Measurements from ENCODE around the gene CCNT1. TPM values are rescaled to one million over a fixed set of nuclear protein-coding genes. Genes with fewer than 3 reads are reported as not detected.

CCNT1 gene
- total and polyA plus RNA-seq, 2 of the 13 experiments (the other 11 are each of a cell fraction or from before 2014, with no cell fraction given), result 18.0 to 28.2 TPM

- DNase-seq (ENCODE audit: low spot score) (no peak), ATAC-seq (no peak), FAIRE-seq (no peak)
- ChIA-PET CTCF (ENCODE audit: low intra/inter-chr PET ratio, low total read pairs) (no interaction called here), POLR2A (no interaction called here)
- Histone ChIP-seq H2AFZ (ENCODE audit: low read length) (no peak overlapping the region), H3K4me2 (ENCODE audit: low read depth, low read length) (no peak overlapping the region), H3K4me3 (replicated peaks in 1 of 3; ENCODE audit: insufficient read depth in 1 of 3, low read depth in 2 of 3, low read length in 3 of 3) (no peak overlapping the region), H4K20me1 (ENCODE audit: insufficient read depth, low read length) (no peaks in the 10 kb centered on the region), H3K27ac (ENCODE audit: extremely low read length, insufficient read depth, low read length) (no peak overlapping the region), H3K27me3 (ENCODE audit: control insufficient read depth in 1 of 2, insufficient read depth in 2 of 2, low read length in 2 of 2) (no peaks in the 10 kb centered on the region; a peak in 1 of 5 replicates), H3K9ac (ENCODE audit: insufficient read depth, low read depth, low read length) (no peak overlapping the region), H3K4me1 (ENCODE audit: insufficient read depth, low read length) (no peaks in the 10 kb centered on the region), H3K9me3 (ENCODE audit: low read length) (no peaks in the 10 kb centered on the region), H3K36me3 (replicated peaks in 1 of 2; ENCODE audit: control insufficient read depth in 1 of 2, insufficient read depth in 2 of 2, low read length in 2 of 2) (peaks cover 11 to 61% of the 10 kb centered on the region in 2 experiments), H3K79me2 (ENCODE audit: insufficient read depth, low read length) (no peaks in the 10 kb centered on the region)
- no TSS peak for BruUV-seq (replicated peaks)
- 98% methylated on average over 4 of the region's 4 CpGs for WGBS (ENCODE audit: low lambda C conversion rate)
- in situ Hi-C loops (cut with HindIII; ENCODE audit: extremely low pct_ligation_motif_present, low pct_unique_long_range_greater_than_20kb) (no loop called here), intact Hi-C loops (cut with micrococcal nuclease; ENCODE audit: unreplicated experiment) (no loop called here)
- peak; percentile 60 for TF ChIP-seq CEBPB (IDR thresholded peaks at IDR 0.05; ENCODE audit: borderline replicate concordance, low read depth, low read length)
- TF ChIP-seq PLRG1 (conservative IDR thresholded peaks at IDR 0.05), result no peak
Measured at GRCh38 chr12:48659863-48660262, 56.6 kb downstream of the CCNT1 start.

- Histone ChIP-seq H3K27me3 (ENCODE audit: control insufficient read depth in 1 of 2, insufficient read depth in 2 of 2, low read length in 2 of 2) (no peaks in the 10 kb centered on the region), H2AFZ (ENCODE audit: low read length) (no peak overlapping the region), H3K9ac (ENCODE audit: insufficient read depth, low read depth, low read length) (no peak overlapping the region), H3K4me2 (ENCODE audit: low read depth, low read length) (no peak overlapping the region), H3K4me3 (replicated peaks in 1 of 3; ENCODE audit: insufficient read depth in 1 of 3, low read depth in 2 of 3, low read length in 3 of 3) (no peak overlapping the region), H3K79me2 (ENCODE audit: insufficient read depth, low read length) (no peaks in the 10 kb centered on the region), H3K27ac (ENCODE audit: extremely low read length, insufficient read depth, low read length) (no peak overlapping the region), H3K4me1 (ENCODE audit: insufficient read depth, low read length) (no peaks in the 10 kb centered on the region), H4K20me1 (ENCODE audit: insufficient read depth, low read length) (no peaks in the 10 kb centered on the region), H3K9me3 (ENCODE audit: low read length) (no peaks in the 10 kb centered on the region), H3K36me3 (replicated peaks in 1 of 2; ENCODE audit: control insufficient read depth in 1 of 2, insufficient read depth in 2 of 2, low read length in 2 of 2) (peaks cover 10 to 35% of the 10 kb centered on the region in 2 experiments; a peak in 4 of 5 replicates)
- no TSS peak for BruUV-seq (replicated peaks)
- in situ Hi-C loops (cut with HindIII; ENCODE audit: extremely low pct_ligation_motif_present, low pct_unique_long_range_greater_than_20kb) (no loop called here), intact Hi-C loops (cut with micrococcal nuclease; ENCODE audit: unreplicated experiment) (no loop called here)
- 95% methylated on average over 4 of the region's 4 CpGs for WGBS (ENCODE audit: low lambda C conversion rate)
- CTCF ChIA-PET (ENCODE audit: low intra/inter-chr PET ratio, low total read pairs), result no interaction called here
- POLR2A ChIA-PET, result no interaction called here
- FAIRE-seq (no peak), DNase-seq (ENCODE audit: low spot score) (no peak), ATAC-seq (no peak)
- TF ChIP-seq ZNF44 (CRISPR knock-in tag; IDR thresholded peaks at IDR 0.05), result no peak
- no peak for TF ChIP-seq ZNF703 (CRISPR knock-in tag; IDR thresholded peaks at IDR 0.05; ENCODE audit: borderline replicate concordance)
- no peak for TF ChIP-seq ZNF720 (CRISPR knock-in tag; IDR thresholded peaks at IDR 0.05)
- no peak for TF ChIP-seq MXD3 (CRISPR knock-in tag; IDR thresholded peaks at IDR 0.05)
- no peak for TF ChIP-seq ZNF550 (CRISPR knock-in tag; IDR thresholded peaks at IDR 0.05; ENCODE audit: borderline replicate concordance)
- no peak for TF ChIP-seq NFKBIZ (CRISPR knock-in tag; IDR thresholded peaks at IDR 0.05)
- TF ChIP-seq KLF6 (CRISPR knock-in tag; IDR thresholded peaks at IDR 0.05), result no peak
- TF ChIP-seq POLR2G (IDR thresholded peaks at IDR 0.05; ENCODE audit: low read depth, low read length), result no peak
- peak; percentile 40 for TF ChIP-seq MAFF (IDR thresholded peaks at IDR 0.05; ENCODE audit: low read depth, low read length)
- TF ChIP-seq ARID2 (CRISPR knock-in tag; IDR thresholded peaks at IDR 0.05; ENCODE audit: borderline replicate concordance), result no peak
- TF ChIP-seq MAFK (conservative IDR thresholded peaks at IDR 0.05 in 1 of 2, IDR thresholded peaks at IDR 0.05 in 1 of 2; ENCODE audit: low read length in 2 of 2), result peak; percentile 10 to 56; a peak in 1 of 4 replicates
- TF ChIP-seq ZBTB34 (CRISPR knock-in tag; IDR thresholded peaks at IDR 0.05), result no peak
- no peak for TF ChIP-seq AFF4 (CRISPR knock-in tag; IDR thresholded peaks at IDR 0.05)
Measured at GRCh38 chr12:48651681-48652080, 64.8 kb downstream of the CCNT1 start.
